Natural killer cell (primary cell): ENCODE results near the gene SLC20A1. TPM values are rescaled to one million over a fixed set of nuclear protein-coding genes. Genes with fewer than 3 reads are reported as not detected.

Source experiments
- ATAC-seq, 3 donors: fragments of 150-1000 bp in 2 of 3; fragments of 200-7000 bp in 1 of 3; cut with Tn5 transposase; 1 replicate in 1 of 3; 2 replicates in 2 of 3; pipeline ENCODE4 v1.10.0; 2021; ENCODE audit warnings: mild to moderate bottlenecking in 2 of 3, moderate library complexity in 2 of 3
- DNase-seq, 2 donors: peaks; one replicate each; pipeline versions ENCODE4 v3.0.0 to v3.0.0-alpha.2; 2013 to 2021; ENCODE audit warnings: mixed read lengths in 1 of 2
- H3K27ac ChIP-seq: one replicate; pipeline ENCODE4 v1.5.1; 2013; ENCODE audit warnings: mild to moderate bottlenecking, low read length
- H3K27me3 ChIP-seq: one replicate; pipeline ENCODE4 v1.6.1; 2013; ENCODE audit warnings: low read length; ENCODE audit not compliant: control insufficient read depth, insufficient read depth
- H3K36me3 ChIP-seq: one replicate; pipeline ENCODE4 v1.6.1; 2013; ENCODE audit warnings: low read length; ENCODE audit not compliant: control insufficient read depth, insufficient read depth
- H3K4me1 ChIP-seq: one replicate; pipeline ENCODE4 v1.6.1; 2013; ENCODE audit warnings: low read length; ENCODE audit not compliant: control insufficient read depth, insufficient read depth
- H3K4me3 ChIP-seq: one replicate; pipeline ENCODE4 v1.5.1; 2013; ENCODE audit warnings: low read length
- H3K9me3 ChIP-seq: one replicate; pipeline ENCODE4 v1.6.1; 2013; ENCODE audit warnings: low read length; ENCODE audit not compliant: control insufficient read depth, insufficient read depth
- H3K27ac Mint-ChIP-seq, 2 donors: one replicate each; pipeline ENCODE4 v1.8.0; 2022; ENCODE audit warnings: mild to moderate bottlenecking in 2 of 2, mixed read lengths in 2 of 2, moderate library complexity in 1 of 2
- H3K27me3 Mint-ChIP-seq, 2 donors: one replicate each; pipeline ENCODE4 v1.8.0; 2022; ENCODE audit warnings: low read depth in 2 of 2, mixed read lengths in 2 of 2
- H3K36me3 Mint-ChIP-seq: one replicate; pipeline ENCODE4 v1.8.0; 2022; ENCODE audit warnings: mixed read lengths
- H3K4me1 Mint-ChIP-seq, 2 donors: one replicate each; pipeline ENCODE4 v1.8.0; 2022; ENCODE audit warnings: mixed read lengths in 2 of 2
- H3K4me3 Mint-ChIP-seq: one replicate; pipeline ENCODE4 v1.8.0; 2022; ENCODE audit warnings: mild to moderate bottlenecking, moderate library complexity, mixed read lengths
- H3K9me3 Mint-ChIP-seq, 2 donors: one replicate each; pipeline ENCODE4 v1.8.0; 2022; ENCODE audit warnings: mixed read lengths in 2 of 2
- CTCF ChIP-seq: fragments of 200-600 bp; IDR thresholded peaks from one replicate; pipeline ENCODE4 v1.8.0; 2022; ENCODE audit warnings: antibody characterized with exemption
- WGBS: methylation state at CpG from one replicate; pipeline ENCODE4 v1.1.7; 2013; ENCODE audit warnings: missing lambda C conversion rate; ENCODE audit not compliant: insufficient coverage; 5-methylcytosine and 5-hydroxymethylcytosine counted together
- intact Hi-C: fragments of 100-400 bp; cut with micrococcal nuclease; formaldehyde crosslinking; loops from one replicate; pipeline ENCODE4 v1.14.2; 2022
- total RNA-seq, 4 donors: library from RNA; stranded (reverse); fragments of 120-200 nt in 1 of 4; gene quantifications; one replicate each; pipeline versions ENCODE4 v1.2.3 to v1.2.4, GENCODE V29; 2013 to 2022

The SLC20A1 gene
- total RNA-seq, 3 donors from 2014 or later (not counting 1 experiment from before 2014, with no cell fraction given) = 193 to 241 (median 233) TPM

GRCh38 chr2:112698834-112699515 is 53.2 kb downstream of the SLC20A1 start:
- no peak for TF ChIP-seq CTCF
- Mint-ChIP-seq H3K36me3 (no peaks in the 10 kb centered on the region), H3K27ac (peak overlapping the region in 1 of 2 donors; percentile 57), H3K9me3 (no peaks in the 10 kb centered on the region), H3K27me3 (no peaks in the 10 kb centered on the region), H3K4me3 (no peak overlapping the region), H3K4me1 (peaks cover 10 to 14% of the 10 kb centered on the region in 2 donors)
- 100% methylated on average over 2 of the region's 3 CpGs for WGBS
- H3K9me3 ChIP-seq = no peaks in the 10 kb centered on the region
- H3K27me3 ChIP-seq = no peaks in the 10 kb centered on the region
- H3K36me3 ChIP-seq = no peaks in the 10 kb centered on the region
- no peak overlapping the region for H3K4me3 ChIP-seq
- ATAC-seq (no peak), DNase-seq (no peak)
- intact Hi-C loops = no loop called here
- H3K4me1 ChIP-seq = peaks cover 6% of the 10 kb centered on the region
- peak overlapping the region; percentile 70 for H3K27ac ChIP-seq

- no peaks in the 10 kb centered on the region for H3K9me3 Mint-ChIP-seq
- H3K4me1 Mint-ChIP-seq = peaks cover 10 to 14% of the 10 kb centered on the region in 2 donors
- no peak overlapping the region for H3K4me3 Mint-ChIP-seq
Observed at GRCh38 chr2:112699984-112700667, 54.4 kb downstream of the SLC20A1 start.

GRCh38 chr2:112701052-112701451 is 55.3 kb downstream of the SLC20A1 start:
- Histone ChIP-seq H3K4me1 (peaks cover 14% of the 10 kb centered on the region), H3K27me3 (no peaks in the 10 kb centered on the region), H3K36me3 (no peaks in the 10 kb centered on the region), H3K9me3 (no peaks in the 10 kb centered on the region), H3K4me3 (no peak overlapping the region), H3K27ac (peak overlapping the region; percentile 54)
- Mint-ChIP-seq H3K4me1 (peaks cover 19 to 23% of the 10 kb centered on the region in 2 donors), H3K9me3 (no peaks in the 10 kb centered on the region), H3K36me3 (no peaks in the 10 kb centered on the region), H3K27me3 (no peaks in the 10 kb centered on the region), H3K4me3 (no peak overlapping the region), H3K27ac (no peak overlapping the region)
- no peak for TF ChIP-seq CTCF
- WGBS = 46% methylated on average over 8 of the region's 8 CpGs
- DNase-seq = no peak
- intact Hi-C loops = no loop called here
- peak in 1 of 3 donors; percentile 46 for ATAC-seq

More at GRCh38 chr2:112699984-112700667, 54.4 kb downstream of the SLC20A1 start:
- 60% methylated on average over 2 of the region's 3 CpGs for WGBS
- DNase-seq (no peak), ATAC-seq (peak; percentile 53 to 66 (median 55))
- Mint-ChIP-seq H3K36me3 (no peaks in the 10 kb centered on the region), H3K27me3 (no peaks in the 10 kb centered on the region), H3K27ac (peak overlapping the region in 1 of 2 donors; percentile 68)
- peak overlapping the region; percentile 70 for H3K27ac ChIP-seq
- H3K36me3 ChIP-seq = no peaks in the 10 kb centered on the region
- intact Hi-C loops = no loop called here
- TF ChIP-seq CTCF = no peak
- H3K4me3 ChIP-seq = no peak overlapping the region
- H3K9me3 ChIP-seq = no peaks in the 10 kb centered on the region
- no peaks in the 10 kb centered on the region for H3K27me3 ChIP-seq
- peaks cover 6% of the 10 kb centered on the region for H3K4me1 ChIP-seq
